IPS-NIHi11 (cell line): ENCODE results near the gene SLC17A8.
"Not testable (repeated sequence)": the region's sequence is repeated elsewhere in the genome, so short reads cannot be mapped to it uniquely, and the experiment has no call there.

Experiments used
- DNase-seq: peaks from one replicate; pipeline ENCODE4 v3.0.0; 2012; ENCODE audit warnings: mixed read lengths, low spot score

SLC17A8 gene

DNA sequence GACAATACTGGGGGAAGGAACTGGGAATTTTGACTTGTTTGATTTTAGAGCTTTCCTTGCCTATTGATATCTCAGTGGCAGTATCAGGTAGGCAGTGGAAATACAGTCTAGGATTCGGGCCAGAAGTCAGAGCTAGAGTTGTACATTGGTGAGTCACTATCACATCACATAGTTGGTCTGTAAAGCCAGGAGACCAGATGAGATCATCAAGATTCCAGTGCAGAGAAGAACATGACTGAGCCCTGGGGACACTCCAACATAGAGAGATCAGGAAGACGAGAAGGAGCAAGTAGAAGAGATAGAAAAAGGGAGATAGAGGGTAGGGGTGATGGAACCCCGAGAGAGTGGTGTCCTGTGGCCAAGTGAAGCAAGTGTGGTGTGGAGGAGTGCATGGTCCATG lies 70.2 kb downstream of the SLC17A8 start:
- DNase-seq, result no peak

DNA sequence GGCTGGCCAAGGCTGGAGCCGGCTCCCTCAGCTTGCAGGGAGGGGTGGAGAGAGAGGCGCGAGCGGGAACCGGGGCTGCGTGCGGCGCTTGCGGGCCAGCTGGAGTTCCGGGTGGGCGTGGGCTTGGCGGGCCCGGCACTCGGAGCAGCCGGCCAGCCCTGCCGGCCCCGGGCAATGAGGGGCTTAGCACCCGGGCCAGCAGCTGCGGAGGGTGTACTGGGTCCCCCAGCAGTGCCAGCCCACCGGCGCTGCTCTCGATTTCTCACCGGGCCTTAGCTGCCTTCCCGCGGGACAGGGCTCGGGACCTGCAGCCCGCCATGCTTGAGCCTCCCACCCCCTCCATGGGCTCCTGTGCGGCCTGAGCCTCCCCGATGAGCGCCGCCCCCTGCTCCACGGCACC lies 73.4 kb downstream of the SLC17A8 start:
- DNase-seq, result not testable (repeated sequence)

DNA sequence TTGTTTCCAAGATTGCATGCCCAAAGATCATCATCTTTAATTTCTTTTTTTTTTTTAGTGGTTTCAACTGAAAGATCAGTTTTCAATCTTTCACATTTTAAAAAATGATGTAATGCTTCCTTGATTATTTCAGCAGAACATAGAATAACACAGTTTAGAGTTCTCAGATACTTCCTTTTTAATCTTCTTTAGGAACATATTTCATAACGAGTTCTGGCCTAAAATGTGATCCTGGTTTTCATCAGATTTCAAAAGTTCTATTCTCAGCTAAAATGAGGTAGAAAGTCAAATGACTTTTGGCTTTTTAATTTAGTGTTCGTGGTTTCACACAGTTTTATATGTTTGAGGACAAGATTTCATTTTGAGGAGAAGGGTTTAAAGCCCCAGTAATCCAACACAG lies 76.8 kb downstream of the SLC17A8 start:
- DNase-seq, result no peak

DNA sequence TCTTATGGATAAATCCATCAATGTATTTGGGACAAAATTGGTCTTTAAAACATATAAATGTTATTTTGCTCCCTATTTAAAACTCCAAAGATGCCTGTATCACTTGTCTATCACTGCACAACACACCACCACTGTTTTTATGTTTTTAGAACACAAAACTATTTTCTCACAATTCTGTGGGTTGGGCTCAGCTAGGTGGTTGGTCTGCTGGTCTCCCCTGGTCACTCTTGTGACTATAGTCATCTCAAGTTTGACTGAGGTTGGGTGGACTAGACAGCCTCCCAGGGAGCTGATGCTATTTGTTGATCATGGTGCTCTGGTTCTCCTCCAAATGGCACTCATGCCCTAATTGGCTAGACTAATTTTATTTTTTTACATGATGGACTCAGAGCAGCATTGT lies 77.3 kb downstream of the SLC17A8 start:
- no peak for DNase-seq

DNA sequence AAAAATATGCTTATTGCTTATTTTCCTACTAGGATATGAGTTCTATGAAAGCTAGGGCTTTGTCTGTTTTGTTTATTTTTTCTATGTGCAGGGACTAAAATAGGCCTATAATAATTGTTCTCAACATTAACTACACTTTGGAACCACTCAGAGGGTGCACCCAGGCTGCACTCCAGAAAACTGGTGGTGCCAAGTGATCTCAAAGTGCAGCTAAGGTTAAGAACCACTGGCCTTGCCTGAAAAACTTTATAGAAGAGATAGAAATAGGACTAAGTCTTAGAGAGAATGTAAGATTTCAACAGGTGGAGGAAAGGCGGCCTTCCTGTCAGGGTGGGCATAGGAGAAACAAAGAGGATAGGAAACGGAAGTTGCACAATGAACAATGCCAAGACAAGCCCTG lies 79.1 kb downstream of the SLC17A8 start:
- DNase-seq, result no peak

DNA sequence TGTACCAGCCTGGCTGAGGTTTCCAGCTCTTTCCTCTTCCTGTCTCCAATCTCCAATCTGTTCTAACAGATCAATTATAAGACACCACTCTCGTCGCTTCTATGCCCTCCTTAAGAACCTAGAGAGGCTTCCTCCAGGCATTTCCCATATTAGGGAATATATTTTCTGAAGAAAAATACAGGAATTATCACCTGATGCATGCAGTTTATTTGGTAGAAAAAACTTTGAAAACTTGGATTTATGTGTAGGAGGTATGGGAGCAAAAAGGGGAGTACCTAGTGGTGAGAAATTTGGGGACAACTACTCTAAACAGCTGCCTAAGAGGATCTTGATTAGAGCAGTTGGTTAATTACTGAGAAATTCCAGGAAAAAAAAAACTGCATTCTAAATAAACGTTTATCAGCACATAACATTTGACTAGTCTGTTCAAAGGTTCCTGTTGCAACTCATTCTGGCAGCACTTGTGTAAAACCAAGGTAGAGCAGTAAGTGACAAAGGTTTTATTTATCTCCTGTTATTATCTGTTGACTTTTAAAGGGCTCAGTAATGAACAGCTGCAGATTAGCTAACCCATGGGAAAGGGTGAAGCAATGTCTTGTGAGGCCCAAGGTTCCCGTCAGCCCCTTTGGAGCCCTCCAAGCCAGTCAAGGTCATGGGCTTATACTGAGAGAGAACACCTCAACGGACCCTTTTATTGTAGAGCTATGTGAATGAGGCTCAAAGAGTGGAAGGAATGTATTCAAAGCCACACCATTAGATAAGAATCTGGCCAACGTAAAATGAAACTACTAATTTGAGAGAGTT lies 80.4 kb downstream of the SLC17A8 start:
- DNase-seq, result no peak

DNA sequence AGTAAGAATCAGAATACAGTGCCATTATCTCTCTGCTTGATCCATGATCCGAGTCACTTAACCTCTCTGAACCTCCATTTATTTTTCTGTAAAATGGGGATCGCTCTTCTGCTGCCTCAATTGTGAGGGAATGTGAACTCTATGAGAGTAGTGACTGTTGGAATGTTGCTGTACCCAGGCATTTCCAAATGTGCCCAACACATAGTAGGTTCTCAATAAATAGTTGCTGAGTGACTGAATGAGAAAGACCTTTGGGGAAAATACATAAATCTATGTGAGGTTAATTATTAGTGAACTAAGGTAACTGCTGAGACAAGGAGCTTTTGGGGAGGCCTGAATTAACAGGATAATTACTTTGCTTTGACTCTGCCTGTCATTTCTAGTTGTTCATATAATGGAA lies 82.9 kb downstream of the SLC17A8 start:
- DNase-seq, result no peak

DNA sequence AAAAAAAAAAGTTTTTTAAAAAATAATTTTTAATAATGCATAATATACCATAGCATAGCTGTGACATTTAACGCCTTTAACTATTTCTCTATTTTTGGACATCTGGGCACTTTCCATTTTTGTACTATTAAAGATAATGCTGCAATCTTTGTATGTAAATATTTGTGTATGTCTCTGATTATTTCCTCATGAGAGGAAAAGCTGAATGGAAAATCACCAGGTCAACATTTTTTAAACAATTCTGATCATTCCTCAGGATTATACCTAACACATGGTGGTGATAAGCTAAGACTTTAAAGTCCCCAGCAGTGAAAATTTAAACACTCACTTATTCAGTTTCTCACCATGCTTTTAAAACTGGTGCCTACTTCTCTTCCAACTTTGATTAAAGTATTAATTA lies 85.5 kb downstream of the SLC17A8 start:
- DNase-seq, result no peak

DNA sequence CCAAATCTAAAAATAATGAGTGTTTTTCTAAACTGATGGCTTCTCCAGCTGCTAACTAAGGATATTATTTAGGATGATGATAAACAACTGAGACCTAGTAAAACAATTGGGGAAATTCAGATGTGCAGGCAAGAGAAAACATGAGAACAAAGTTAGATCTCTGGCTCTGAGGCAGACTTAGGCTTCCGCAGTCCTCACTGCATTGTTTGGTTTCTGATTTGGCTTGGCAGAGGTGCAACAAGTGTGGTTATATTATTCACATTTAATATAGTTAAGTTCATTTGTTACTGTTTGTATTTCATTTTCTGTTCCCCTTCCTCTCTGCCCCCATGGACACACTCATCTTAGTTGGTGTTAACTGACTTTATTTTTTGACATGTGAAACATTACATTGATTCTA lies 86.6 kb downstream of the SLC17A8 start:
- DNase-seq, result no peak

DNA sequence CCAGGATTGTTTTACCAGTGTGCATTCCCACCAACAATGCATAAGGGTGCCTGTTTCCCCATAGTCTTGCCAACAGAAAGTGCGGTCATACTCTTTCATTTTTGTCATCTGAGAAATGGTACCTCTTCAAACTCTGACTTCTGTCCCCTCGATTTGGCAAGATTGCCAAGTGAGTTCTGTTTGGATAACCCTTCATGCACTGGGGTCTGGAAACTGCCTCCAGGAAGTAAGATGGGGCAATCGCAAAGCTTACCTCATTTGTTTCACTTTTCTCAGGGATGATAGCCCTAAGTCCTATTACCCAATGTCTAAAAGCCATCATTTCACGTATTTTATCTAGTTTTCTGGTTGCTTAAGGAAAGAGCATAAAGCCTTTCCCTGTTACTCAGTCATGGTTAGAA lies 88.2 kb downstream of the SLC17A8 start:
- DNase-seq, result no peak

DNA sequence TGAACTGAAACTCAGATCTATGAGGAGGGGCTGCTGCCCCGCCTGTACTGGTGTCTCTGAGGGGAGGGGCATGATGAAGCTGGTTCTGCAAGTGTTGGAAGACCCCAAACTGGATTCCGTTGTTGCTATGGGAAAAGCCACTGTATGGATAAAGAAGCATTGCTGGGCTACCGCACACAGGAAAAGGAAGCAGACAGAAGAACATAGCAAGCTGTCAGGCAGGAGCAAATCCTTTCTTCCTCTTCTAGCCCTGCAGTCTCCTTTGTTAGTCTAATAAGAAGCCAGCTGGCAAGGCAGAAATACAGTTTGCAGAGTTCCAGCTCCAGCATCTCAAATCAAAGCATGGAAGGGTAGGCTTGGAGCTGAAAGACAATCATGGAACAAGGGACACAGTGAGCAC lies 90.5 kb downstream of the SLC17A8 start:
- DNase-seq, result peak; percentile 29

DNA sequence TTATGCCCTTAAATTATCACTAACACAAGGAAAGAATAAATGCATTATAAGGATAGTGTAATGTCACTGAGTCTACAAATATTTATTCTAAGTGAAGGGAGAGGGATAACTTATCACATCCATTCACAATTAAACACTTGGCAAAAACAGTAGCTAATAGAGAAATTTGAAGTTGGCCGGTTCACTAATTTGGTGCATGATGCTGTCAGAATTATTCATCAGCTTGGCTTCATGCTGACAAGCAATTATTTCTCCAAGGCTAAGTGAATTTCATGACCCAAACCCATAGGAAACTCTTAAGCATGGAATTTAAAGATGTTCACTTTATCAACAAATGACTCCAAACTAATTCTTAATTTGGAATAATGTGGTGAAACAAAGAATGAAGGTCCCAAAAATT lies 91.8 kb downstream of the SLC17A8 start:
- DNase-seq, result no peak

DNA sequence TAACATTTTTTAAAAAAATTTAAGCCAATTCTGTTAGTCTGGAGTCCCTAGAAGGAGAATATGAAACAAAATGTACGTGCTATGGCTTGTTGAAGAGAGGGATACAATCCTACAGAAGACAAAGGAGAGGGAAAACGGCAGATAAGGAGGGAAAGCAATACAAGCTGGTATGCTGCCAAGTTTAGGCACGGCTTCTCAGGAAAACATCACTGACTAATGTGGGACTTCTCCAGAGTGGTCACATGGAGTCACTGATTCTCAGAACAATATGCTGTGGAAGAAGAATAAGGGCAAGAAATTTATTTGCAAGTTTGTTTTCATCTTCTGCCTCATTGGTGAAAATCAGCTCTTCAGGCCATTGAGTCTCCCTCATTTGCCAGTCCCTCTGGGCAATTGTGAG lies 93.9 kb downstream of the SLC17A8 start:
- DNase-seq, result no peak

DNA sequence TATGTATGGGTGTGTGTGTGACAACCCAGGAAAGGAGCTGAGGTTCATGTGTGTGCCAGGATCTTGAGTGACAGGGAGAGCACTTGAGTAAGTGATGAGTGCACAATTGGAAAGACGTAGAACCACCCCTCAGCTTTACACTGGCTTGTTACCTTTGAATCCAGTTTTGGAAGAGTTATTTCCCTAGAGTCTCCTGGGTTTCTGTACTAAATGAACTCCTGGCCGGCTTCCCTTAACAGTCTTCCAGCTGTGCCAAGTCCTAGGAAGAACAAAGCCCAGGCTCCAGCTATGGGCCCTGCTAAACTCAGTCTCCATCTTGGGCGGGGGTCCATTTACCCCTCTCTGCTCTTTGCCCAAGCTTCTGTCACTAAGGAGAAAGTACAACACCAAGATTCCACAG lies 97.1 kb downstream of the SLC17A8 start:
- no peak for DNase-seq

DNA sequence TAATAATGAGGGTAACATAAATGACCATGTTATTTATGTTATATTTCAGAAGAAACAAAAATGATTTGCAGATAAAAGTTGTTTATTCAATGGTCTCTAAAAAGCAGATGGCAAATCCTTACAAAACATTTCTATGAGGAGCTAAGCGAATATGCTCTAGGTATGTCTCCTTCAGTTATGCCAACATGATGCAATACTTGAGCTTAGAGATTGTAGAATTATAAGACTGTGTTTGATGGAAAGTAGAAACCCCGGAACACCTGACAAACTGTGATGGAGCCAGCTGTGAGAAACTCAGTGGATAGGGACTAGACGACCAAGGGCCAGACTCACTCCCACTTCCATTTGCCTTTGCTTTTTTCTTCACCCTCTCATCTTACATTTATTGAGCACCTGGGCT lies 99.0 kb downstream of the SLC17A8 start:
- DNase-seq, result no peak

DNA sequence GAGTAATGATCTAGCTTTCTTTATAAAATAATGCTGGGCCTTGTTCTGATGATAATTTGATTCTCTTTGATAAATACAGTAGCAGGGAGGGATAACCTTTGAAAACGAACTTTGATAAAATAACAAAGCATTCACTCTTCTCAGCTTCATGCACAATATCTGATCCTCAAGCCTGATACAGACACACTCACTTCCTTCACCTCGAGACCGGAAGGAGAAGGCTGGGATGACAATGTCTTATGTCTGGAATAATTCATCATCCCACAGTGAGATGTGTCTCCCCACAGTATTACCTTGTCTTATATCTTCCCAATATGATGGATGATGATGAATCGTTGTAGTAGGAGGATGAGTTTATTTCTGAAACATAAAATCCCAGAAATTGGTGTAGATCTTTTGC lies 101.3 kb downstream of the SLC17A8 start:
- no peak for DNase-seq

DNA sequence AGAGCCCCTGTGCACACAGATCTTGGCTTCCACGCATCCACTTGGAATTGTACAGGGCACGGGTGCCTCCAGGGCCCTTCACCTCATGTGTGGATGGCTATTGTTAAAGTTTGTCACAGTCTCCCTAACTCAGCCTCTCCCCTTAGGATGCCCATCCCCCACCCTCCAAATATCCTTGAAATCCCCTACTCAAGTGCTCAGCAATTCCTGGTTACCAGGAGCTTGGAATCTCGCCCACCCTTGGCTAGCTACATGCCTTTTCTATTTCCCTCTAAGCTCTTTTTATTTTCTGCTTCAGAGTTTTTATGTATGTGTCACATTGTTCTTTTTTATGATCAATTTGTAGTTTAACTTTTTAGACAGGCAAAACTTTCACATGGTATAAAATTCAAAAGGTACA lies 103.8 kb downstream of the SLC17A8 start:
- no peak for DNase-seq

DNA sequence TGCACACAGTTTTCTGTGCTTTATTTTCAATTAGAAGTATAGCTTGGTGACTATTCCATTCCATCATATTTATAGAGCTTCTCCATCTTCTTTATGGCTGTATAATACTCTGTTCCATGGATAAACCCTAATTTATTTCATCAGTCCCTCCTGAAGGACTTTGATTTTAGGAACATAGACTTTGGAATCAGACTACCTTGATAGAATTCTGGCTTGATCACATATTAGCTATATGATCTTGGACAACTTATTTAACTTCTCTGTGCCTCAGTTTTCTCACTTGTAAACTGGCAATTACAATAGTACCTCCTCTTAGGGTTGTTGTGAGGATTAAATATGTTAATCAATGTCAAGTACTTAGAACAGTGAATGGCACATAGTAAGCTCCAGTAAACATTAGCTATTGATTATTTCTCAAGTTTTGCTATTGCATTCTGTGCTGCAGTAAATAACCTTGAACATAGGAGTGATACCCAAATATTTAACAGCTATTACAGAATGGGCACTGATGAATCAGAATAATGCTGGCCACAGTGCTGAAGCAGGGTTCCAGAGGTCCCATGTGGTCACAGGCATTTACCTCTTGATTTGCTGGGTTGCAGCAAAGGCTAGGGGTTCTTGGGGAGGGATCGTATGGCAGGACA lies 104.6 kb downstream of the SLC17A8 start:
- DNase-seq, result no peak

DNA sequence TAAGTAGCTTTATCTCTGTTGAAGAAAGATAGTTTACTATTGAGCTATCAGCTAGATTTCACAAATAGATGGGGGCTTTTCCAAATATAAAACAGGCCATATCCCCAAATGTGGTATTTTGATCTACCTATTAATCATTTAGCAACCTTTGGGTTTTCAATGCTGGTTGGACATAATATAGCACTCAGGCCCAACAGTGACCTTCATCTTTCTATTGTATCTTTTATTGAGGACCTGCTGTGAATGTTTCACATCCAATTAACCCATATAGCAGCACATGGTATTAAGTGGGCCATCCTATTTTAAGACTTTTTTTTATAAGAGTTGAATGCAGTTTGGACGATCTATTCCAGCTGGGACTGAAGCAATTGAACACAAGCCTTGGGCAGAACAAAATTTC lies 106.8 kb downstream of the SLC17A8 start:
- DNase-seq, result no peak

DNA sequence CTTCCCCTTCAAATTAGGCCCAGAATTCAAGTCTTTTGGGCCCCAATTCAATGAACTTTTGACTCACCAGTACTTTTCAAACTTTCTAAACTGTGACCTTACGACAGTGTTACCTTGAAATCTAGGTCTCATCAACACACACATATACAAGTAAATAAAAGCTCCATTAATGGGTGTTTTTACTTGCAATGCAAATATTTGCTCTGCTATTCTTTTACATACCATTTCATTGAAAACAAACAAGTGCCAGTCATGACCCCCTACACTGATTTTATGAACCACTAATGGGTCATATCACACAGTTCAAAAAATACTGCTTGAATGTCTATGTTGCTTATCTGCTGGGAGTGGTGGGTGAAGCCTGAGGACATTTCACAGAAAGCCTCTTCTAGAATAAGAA lies 107.7 kb downstream of the SLC17A8 start:
- DNase-seq, result no peak

DNA sequence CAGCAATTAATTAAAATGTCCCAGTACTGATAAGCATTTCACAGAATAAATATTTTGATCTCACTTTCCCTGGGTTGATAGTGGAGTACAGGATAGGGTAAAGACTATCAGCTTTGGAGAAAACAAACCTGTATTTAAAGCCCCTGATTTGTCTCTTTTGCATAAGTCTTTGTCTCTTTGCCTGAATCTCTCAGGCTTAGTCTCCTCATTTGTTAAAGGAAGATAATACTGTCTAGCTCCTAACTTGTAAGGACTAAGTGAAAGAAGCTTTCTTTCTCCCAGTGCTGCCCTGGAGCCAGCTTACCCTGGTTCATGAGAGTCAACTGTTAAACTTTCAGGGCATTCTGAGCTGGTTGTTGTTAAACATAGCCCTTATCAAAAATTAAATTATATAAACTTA lies 111.3 kb downstream of the SLC17A8 start:
- DNase-seq, result peak; percentile 11
